Vagina (tissue), 2 donors: ENCODE results near the gene NELL1. TPM values are rescaled to one million over a fixed set of nuclear protein-coding genes. Genes with fewer than 3 reads are reported as not detected.

Source experiments
- DNase-seq, 2 donors: peaks; one replicate each; pipeline ENCODE4 v3.0.0-alpha.2; 2017; ENCODE audit errors: extremely low spot score in 2 of 2
- H3K27ac ChIP-seq: fragments of 200-600 bp; sonication (generic); one replicate; pipeline ENCODE4 v1.5.1; 2019
- H3K27me3 ChIP-seq: fragments of 200-600 bp; sonication (generic); one replicate; pipeline ENCODE4 v1.5.1; 2019
- H3K36me3 ChIP-seq, 2 donors: fragments of 200-600 bp; sonication (generic); one replicate each; pipeline ENCODE4 v1.5.1; 2017 to 2019
- H3K4me1 ChIP-seq: fragments of 200-600 bp; sonication (generic); one replicate; pipeline ENCODE4 v1.5.1; 2019
- H3K4me3 ChIP-seq, 2 donors: fragments of 200-600 bp; sonication (generic); 1 replicate in 1 of 2; 2 replicates in 1 of 2; pipeline ENCODE4 v1.5.1; 2016 to 2019
- H3K9me3 ChIP-seq: fragments of 200-600 bp; sonication (generic); one replicate; pipeline ENCODE4 v1.5.1; 2019
- CTCF ChIP-seq, 3 experiments: fragments of 450-650 bp in 2 of 3; fragments of 200-600 bp in 1 of 3; sonication (generic) in 1 of 3; IDR thresholded peaks; one replicate each; pipeline ENCODE4 v1.5.1; 2017 to 2019; ENCODE audit warnings: antibody characterized with exemption in 3 of 3, mild to moderate bottlenecking in 2 of 3, moderate library complexity in 2 of 3
- POLR2A ChIP-seq, 2 donors: fragments of 450-650 bp; IDR thresholded peaks; one replicate each; pipeline ENCODE4 v1.6.1; 2017; ENCODE audit warnings: antibody characterized with exemption in 2 of 2, mild to moderate bottlenecking in 2 of 2, moderate library complexity in 2 of 2
- POLR2AphosphoS5 ChIP-seq, 2 donors: sonication (generic); formaldehyde crosslinking; IDR thresholded peaks; one replicate each; pipeline ENCODE4 v1.9.0; 2017; ENCODE audit warnings: antibody characterized with exemption in 2 of 2, mild to moderate bottlenecking in 2 of 2, low read depth in 1 of 2; ENCODE audit not compliant: insufficient read depth in 1 of 2
- intact Hi-C: fragments of 100-400 bp; cut with DNase I; formaldehyde crosslinking; loops from one replicate; pipeline ENCODE4 v1.15.1; 2023
- total RNA-seq: library from RNA; depleted of rRNA; stranded (reverse); fragments of >200 nt; gene quantifications from one replicate; pipeline ENCODE4 v1.2.3, GENCODE V29; 2016

Gene NELL1
- total RNA-seq, 1 donor from 2014 or later = 0.49 TPM

DNA sequence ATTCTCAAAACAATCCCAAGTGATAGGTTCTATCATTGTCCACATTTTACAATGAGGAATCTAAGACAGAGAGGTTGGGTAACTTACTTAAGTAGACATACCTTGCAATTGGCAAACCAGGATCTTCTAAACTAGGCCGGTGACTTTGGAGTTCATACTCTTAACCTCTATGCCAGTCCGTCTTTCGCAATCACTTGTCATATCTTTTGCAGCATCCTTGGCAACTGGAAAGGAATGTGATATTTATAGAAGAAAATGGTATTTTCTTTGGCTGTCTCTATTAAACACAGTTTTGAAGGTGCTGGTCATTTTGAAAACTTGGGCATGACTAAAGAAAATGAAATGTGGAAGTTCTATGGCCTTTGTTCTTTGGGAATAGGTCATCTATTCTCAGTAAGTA is 556.5 kb downstream of the NELL1 start:
- Histone ChIP-seq H3K27me3 (no peaks in the 10 kb centered on the region), H3K27ac (no peak overlapping the region), H3K9me3 (no peaks in the 10 kb centered on the region), H3K36me3 (no peaks in the 10 kb centered on the region), H3K4me3 (no peak overlapping the region), H3K4me1 (no peaks in the 10 kb centered on the region)
- intact Hi-C loops = no loop called here
- no peak for DNase-seq
- no peak for TF ChIP-seq POLR2A (IDR thresholded peaks at IDR 0.05)
- no peak for TF ChIP-seq POLR2AphosphoS5 (IDR thresholded peaks at IDR 0.05; ENCODE audit: insufficient read depth in 1 of 2, low read depth in 1 of 2)
- TF ChIP-seq CTCF (IDR thresholded peaks at IDR 0.05) = no peak

GRCh38 chr11:21229224-21229623 is 559.8 kb downstream of the NELL1 start:
- Histone ChIP-seq H3K27ac (no peak overlapping the region), H3K27me3 (no peaks in the 10 kb centered on the region), H3K36me3 (no peaks in the 10 kb centered on the region), H3K9me3 (no peaks in the 10 kb centered on the region), H3K4me1 (no peaks in the 10 kb centered on the region), H3K4me3 (no peak overlapping the region)
- no peak for DNase-seq
- intact Hi-C loops = no loop called here
- TF ChIP-seq POLR2A (IDR thresholded peaks at IDR 0.05) (no peak), POLR2AphosphoS5 (IDR thresholded peaks at IDR 0.05; ENCODE audit: insufficient read depth in 1 of 2, low read depth in 1 of 2) (no peak), CTCF (IDR thresholded peaks at IDR 0.05) (no peak)

GRCh38 chr11:21250196-21250595 is 580.8 kb downstream of the NELL1 start:
- intact Hi-C loops = no loop called here
- Histone ChIP-seq H3K4me3 (no peak overlapping the region), H3K4me1 (no peaks in the 10 kb centered on the region), H3K36me3 (no peaks in the 10 kb centered on the region), H3K9me3 (no peaks in the 10 kb centered on the region), H3K27ac (no peak overlapping the region), H3K27me3 (no peaks in the 10 kb centered on the region)
- TF ChIP-seq CTCF (IDR thresholded peaks at IDR 0.05) (no peak), POLR2A (IDR thresholded peaks at IDR 0.05) (no peak), POLR2AphosphoS5 (IDR thresholded peaks at IDR 0.05; ENCODE audit: insufficient read depth in 1 of 2, low read depth in 1 of 2) (no peak)
- DNase-seq = no peak

- TF ChIP-seq POLR2A (IDR thresholded peaks at IDR 0.05) (no peak), POLR2AphosphoS5 (IDR thresholded peaks at IDR 0.05; ENCODE audit: insufficient read depth in 1 of 2, low read depth in 1 of 2) (no peak), CTCF (IDR thresholded peaks at IDR 0.05) (no peak)
- H3K4me3 ChIP-seq = no peak overlapping the region
- no peaks in the 10 kb centered on the region for H3K4me1 ChIP-seq
- H3K36me3 ChIP-seq = no peaks in the 10 kb centered on the region
- no peak for DNase-seq
- H3K27ac ChIP-seq = no peak overlapping the region
- intact Hi-C loops = no loop called here
- H3K9me3 ChIP-seq = no peaks in the 10 kb centered on the region
- H3K27me3 ChIP-seq = no peaks in the 10 kb centered on the region
These were observed 584.7 kb downstream of the NELL1 start for GRCh38 chr11:21254055-21254454.

GRCh38 chr11:21254790-21255189 is 585.4 kb downstream of the NELL1 start:
- Histone ChIP-seq H3K27ac (no peak overlapping the region), H3K4me1 (no peaks in the 10 kb centered on the region), H3K36me3 (no peaks in the 10 kb centered on the region), H3K27me3 (no peaks in the 10 kb centered on the region), H3K4me3 (no peak overlapping the region), H3K9me3 (no peaks in the 10 kb centered on the region)
- no peak for TF ChIP-seq POLR2AphosphoS5 (IDR thresholded peaks at IDR 0.05; ENCODE audit: insufficient read depth in 1 of 2, low read depth in 1 of 2)
- TF ChIP-seq POLR2A (IDR thresholded peaks at IDR 0.05) = no peak
- TF ChIP-seq CTCF (IDR thresholded peaks at IDR 0.05) = no peak
- intact Hi-C loops = no loop called here
- DNase-seq = no peak
